GM06990 (cell line): Measurements from ENCODE around the gene GRM1.

ENCODE experiments used
- DNase-seq: peaks from one replicate; pipeline ENCODE4 v3.0.0-alpha.2; 2011; ENCODE audit not compliant: insufficient read length; ENCODE audit errors: extremely low read depth
- H3K27me3 ChIP-seq: replicated peaks from 2 replicates; pipeline ENCODE4 v1.6.0; 2011; ENCODE audit warnings: low read length; ENCODE audit not compliant: control insufficient read depth, insufficient read depth
- H3K36me3 ChIP-seq: 2 replicates; pipeline ENCODE4 v1.5.1; 2011; ENCODE audit warnings: low read length; ENCODE audit not compliant: control insufficient read depth, insufficient read depth
- H3K4me3 ChIP-seq: replicated peaks from 2 replicates; pipeline ENCODE4 v1.5.1; 2011; ENCODE audit warnings: low read depth, mild to moderate bottlenecking, control low read depth, low read length
- TF ChIP-seq, protein P1 (sequence below): IDR thresholded peaks from 2 replicates; pipeline ENCODE4 v1.5.1; 2011; ENCODE audit warnings: low read length, control low read depth, mild to moderate bottlenecking, inconsistent platforms; ENCODE audit not compliant: insufficient read depth, poor library complexity, severe bottlenecking

GRM1 gene

DNA sequence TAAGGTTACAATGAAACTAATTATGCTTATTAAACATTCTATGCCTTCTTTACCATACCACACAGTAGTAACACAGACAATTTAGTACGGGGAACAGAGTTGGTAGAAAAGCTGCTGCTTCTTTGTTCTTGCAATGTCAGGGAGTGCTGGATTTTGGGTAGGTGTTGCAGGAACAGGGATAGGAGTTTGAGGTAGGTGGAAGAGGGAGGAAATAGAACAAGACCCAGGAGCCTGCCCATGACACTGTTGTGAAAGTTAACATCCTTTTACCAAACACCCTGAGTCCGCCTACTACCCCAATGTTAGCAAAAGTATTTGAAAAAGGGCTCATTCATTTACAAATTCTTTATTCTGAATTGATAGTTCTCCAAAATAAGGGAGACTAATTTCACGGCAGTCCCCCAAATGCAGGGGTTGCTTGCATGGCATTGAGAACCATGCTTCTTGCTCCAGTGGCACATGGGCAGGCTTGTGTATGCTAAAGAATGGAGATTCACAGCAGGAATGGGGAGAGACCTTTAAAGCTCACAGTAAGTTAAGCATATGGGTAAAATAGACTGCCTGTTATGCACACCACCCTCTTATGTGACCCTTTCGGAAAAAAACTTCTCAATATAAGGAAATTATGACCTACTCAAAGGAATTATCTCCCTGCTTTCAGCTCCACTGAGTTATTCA lies 181.7 kb downstream of the GRM1 start:
- TF ChIP-seq, protein P1, sequence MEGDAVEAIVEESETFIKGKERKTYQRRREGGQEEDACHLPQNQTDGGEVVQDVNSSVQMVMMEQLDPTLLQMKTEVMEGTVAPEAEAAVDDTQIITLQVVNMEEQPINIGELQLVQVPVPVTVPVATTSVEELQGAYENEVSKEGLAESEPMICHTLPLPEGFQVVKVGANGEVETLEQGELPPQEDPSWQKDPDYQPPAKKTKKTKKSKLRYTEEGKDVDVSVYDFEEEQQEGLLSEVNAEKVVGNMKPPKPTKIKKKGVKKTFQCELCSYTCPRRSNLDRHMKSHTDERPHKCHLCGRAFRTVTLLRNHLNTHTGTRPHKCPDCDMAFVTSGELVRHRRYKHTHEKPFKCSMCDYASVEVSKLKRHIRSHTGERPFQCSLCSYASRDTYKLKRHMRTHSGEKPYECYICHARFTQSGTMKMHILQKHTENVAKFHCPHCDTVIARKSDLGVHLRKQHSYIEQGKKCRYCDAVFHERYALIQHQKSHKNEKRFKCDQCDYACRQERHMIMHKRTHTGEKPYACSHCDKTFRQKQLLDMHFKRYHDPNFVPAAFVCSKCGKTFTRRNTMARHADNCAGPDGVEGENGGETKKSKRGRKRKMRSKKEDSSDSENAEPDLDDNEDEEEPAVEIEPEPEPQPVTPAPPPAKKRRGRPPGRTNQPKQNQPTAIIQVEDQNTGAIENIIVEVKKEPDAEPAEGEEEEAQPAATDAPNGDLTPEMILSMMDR: no peak
- Histone ChIP-seq H3K4me3 (no peak overlapping the region), H3K36me3 (no peaks in the 10 kb centered on the region), H3K27me3 (no peaks in the 10 kb centered on the region; the same call in 1 of the 2 replicates)
- no peak for DNase-seq

DNA sequence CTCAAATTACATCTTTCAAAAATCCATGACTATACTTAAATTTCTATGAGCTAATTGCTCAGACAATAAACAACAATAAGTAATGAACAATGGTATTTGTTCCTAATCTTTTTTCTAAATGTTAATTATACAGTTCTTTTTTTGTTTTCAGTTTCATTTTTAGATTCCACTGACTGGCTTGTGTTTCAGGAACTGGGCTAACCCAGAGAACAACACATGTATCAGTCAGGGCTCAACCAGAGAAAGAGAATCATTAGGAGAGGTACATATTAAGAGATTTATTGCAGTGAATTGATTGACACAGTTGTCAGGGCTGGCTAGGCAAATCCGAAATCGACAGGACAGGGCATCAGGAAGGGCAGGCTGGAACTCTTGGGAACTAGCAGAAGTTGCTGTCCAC lies 182.8 kb downstream of the GRM1 start:
- Histone ChIP-seq H3K4me3 (no peak overlapping the region), H3K36me3 (no peaks in the 10 kb centered on the region), H3K27me3 (no peaks in the 10 kb centered on the region; the same call in 1 of the 2 replicates)
- TF ChIP-seq, protein P1: no peak
- DNase-seq: no peak

DNA sequence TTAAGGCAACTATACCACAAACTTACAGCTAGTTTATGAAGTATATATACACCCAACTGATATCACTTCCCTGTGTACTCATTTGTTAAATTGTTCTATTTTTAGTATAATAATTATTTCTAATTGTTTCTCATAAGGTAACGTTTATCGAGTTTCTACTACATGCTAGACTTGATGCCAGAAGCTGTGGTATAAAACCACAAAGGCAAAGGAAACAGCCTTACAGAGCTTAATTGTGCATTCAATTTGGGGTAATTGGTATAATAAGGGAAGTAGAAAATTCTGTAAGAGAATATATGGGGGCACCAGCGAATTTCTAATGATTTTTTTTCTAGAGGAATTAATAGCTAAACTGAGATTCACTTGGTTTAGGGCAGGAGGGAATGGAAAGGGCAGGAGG lies 183.9 kb downstream of the GRM1 start:
- Histone ChIP-seq H3K4me3 (no peak overlapping the region), H3K27me3 (no peaks in the 10 kb centered on the region; the same call in 1 of the 2 replicates), H3K36me3 (no peaks in the 10 kb centered on the region)
- no peak for DNase-seq
- TF ChIP-seq, protein P1: no peak

DNA sequence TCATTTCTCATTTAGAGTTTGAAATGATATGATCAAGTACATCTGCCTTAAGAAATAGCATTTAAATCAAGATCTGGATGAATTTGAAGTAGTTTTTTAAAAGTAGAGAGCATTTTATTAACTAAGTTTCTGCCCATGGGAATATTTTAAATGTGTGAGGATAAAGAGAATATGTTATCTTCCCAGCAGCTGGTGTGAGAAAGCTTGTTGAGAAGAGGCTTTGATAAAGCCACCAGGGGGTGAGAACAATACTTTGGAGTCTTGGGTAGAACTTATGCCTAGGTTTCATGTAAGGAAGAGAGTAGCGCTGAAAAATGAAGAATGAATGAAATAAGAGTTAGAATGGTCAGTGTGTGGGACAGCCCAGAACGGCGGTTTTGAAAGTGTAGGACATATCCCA lies 190.2 kb downstream of the GRM1 start:
- Histone ChIP-seq H3K36me3 (no peaks in the 10 kb centered on the region), H3K27me3 (no peaks in the 10 kb centered on the region; the same call in 1 of the 2 replicates), H3K4me3 (no peak overlapping the region)
- DNase-seq: no peak
- TF ChIP-seq, protein P1: no peak

DNA sequence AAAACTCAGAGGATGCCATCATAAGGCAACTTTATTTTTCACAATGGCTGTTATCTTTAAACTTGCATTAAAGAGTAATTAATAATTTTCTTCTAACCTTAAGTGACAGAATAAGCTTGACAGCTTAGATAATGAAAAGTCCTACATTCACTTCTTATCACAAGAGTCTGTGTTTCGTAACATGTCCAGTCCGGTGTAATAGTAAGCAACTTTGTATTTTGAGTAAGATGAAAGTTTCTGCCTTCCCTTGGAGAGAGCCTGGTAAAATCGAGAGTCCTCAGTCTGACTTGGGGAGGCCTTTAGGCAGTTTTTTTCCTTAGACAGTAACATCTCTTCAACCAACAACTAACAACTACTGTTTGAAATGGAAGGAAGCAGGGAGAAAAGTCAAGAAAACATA lies 195.6 kb downstream of the GRM1 start:
- H3K27me3 ChIP-seq: no peaks in the 10 kb centered on the region
- no peaks in the 10 kb centered on the region for H3K36me3 ChIP-seq
- TF ChIP-seq, protein P1: no peak
- DNase-seq: no peak
- no peak overlapping the region for H3K4me3 ChIP-seq

DNA sequence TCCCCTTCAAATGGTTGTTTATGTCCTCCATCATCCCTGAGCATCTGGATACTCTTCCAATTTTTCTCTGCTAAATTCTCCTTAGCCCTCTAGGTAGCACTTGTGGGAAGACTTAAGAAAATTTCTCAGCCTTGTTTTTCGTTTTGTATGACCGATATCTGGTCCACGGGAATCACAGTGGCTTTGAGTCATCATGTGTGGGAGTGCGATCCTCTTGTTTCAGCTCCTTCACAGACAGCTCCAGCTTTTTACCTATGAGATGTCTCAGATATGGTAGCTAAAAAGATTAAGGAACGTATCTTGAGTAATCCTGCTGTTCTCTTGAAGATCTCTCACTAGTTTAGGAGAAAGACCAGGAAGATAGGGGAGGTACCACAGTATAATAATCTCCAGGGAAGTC lies 196.1 kb downstream of the GRM1 start:
- H3K36me3 ChIP-seq: no peaks in the 10 kb centered on the region
- no peak for DNase-seq
- no peaks in the 10 kb centered on the region for H3K27me3 ChIP-seq
- TF ChIP-seq, protein P1: no peak
- no peak overlapping the region for H3K4me3 ChIP-seq
